ENCODE measurements around the gene C1QTNF5.

DNA sequence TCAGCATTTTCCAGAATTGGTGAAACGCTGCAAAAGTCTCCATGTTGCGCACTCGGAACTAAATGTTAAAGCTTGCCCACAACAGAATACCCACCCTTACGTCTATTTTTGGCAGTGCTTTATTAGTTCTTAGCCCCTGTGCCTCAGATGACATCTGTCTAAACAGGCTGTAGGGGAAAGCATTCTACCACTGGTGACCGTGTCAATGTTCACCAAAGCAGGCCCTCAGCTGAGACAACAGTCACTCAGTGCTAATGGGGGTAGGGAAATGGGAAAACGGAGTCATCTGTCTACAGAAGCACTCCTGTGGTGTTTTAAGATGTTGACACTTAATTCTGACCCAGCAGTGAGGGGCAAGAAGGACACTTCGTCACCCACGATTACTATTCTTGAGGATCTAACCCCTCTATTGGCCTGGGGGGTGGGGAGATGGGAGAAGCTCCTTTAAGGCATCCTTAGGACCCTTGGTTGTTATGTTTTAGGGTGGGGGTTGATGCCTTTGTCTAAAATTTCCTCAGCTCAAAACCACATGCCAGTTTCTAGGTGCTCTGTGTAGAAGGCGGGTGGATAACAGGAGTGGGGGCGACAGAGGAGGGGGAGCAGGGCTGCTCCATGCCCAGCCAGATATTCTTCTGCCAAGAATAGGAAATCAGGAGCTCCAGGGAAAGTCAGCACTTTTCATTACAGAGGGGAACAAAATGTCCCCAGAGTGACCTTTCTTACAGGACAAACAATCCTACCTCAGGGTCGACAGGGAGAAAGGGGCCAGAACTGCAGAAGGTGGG is 21.4 kb upstream of the C1QTNF5 start:
- TF ChIP-seq EZH2phosphoT487 (IDR thresholded peaks at IDR 0.05; ENCODE audit: borderline replicate concordance) (no peak), SP1 (IDR thresholded peaks at IDR 0.05; ENCODE audit: low read depth) (no peak), POLR2A (IDR thresholded peaks at IDR 0.05; ENCODE audit: borderline replicate concordance, extremely low read depth, insufficient read depth, insufficient read length) (no peak), POLR2AphosphoS5 (IDR thresholded peaks at IDR 0.05; ENCODE audit: low read depth, low read length) (no peak), FOSL1 (IDR thresholded peaks at IDR 0.05; ENCODE audit: low read depth) (no peak), EGR1 (IDR thresholded peaks at IDR 0.05; ENCODE audit: low read depth) (no peak)
- TF ChIP-seq, protein P1, sequence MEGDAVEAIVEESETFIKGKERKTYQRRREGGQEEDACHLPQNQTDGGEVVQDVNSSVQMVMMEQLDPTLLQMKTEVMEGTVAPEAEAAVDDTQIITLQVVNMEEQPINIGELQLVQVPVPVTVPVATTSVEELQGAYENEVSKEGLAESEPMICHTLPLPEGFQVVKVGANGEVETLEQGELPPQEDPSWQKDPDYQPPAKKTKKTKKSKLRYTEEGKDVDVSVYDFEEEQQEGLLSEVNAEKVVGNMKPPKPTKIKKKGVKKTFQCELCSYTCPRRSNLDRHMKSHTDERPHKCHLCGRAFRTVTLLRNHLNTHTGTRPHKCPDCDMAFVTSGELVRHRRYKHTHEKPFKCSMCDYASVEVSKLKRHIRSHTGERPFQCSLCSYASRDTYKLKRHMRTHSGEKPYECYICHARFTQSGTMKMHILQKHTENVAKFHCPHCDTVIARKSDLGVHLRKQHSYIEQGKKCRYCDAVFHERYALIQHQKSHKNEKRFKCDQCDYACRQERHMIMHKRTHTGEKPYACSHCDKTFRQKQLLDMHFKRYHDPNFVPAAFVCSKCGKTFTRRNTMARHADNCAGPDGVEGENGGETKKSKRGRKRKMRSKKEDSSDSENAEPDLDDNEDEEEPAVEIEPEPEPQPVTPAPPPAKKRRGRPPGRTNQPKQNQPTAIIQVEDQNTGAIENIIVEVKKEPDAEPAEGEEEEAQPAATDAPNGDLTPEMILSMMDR (IDR thresholded peaks at IDR 0.05 in 2 of 3, conservative IDR thresholded peaks at IDR 0.05 in 1 of 3; ENCODE audit: borderline replicate concordance in 1 of 3, insufficient read depth in 1 of 3, low read depth in 2 of 3, low read length in 2 of 3), result no peak
- TF ChIP-seq, protein P2, sequence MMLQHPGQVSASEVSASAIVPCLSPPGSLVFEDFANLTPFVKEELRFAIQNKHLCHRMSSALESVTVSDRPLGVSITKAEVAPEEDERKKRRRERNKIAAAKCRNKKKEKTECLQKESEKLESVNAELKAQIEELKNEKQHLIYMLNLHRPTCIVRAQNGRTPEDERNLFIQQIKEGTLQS (IDR thresholded peaks at IDR 0.05), result no peak
